ENCODE results near the gene TAF1B. TPM values are rescaled to one million over a fixed set of nuclear protein-coding genes. Genes with fewer than 3 reads are reported as not detected.

TAF1B gene
- total RNA-seq, 1 donor from 2014 or later = 14.6 TPM

DNA sequence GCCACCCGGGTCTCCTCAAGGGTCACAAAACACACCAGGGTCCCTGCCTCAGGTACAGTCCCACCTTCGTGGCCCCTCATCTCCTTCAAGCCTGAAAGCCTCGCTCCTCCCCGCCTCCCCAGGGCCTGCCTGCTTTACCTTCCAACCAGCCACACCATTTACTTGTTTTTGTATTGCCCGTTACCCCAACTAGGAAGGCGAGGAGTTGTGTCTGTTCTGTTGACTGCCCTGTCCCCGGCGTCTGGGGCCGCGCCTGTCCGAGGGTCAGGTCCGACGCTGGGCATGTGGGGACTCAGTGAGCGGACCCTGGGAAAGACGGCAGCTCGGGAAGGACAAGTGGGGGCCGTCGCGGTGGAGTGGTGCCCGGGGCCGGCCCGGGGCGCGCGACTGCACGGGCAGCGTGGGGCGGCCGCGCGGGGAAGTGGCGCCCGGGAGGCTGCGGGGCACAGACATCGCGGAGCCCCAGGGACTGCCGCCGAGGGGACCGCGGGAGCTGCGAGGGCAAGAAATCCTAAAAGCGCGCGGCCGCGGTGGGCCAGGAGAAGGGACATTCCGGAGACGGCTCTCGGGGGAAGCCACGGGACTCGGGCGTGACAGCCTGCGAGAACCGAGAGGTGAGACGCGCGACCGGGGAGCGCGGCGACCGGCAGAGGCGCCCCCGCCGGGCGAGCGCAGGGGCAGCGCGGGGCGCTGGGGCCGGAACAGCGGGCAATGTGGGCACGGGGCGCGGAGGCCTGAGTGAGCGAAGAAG is 107.4 kb downstream of the TAF1B start:
- no peak for DNase-seq (ENCODE audit: low read depth)
- peak overlapping the region; percentile 54 for H3K4me3 ChIP-seq (ENCODE audit: low read depth, low read length)
- TF ChIP-seq, protein P1, sequence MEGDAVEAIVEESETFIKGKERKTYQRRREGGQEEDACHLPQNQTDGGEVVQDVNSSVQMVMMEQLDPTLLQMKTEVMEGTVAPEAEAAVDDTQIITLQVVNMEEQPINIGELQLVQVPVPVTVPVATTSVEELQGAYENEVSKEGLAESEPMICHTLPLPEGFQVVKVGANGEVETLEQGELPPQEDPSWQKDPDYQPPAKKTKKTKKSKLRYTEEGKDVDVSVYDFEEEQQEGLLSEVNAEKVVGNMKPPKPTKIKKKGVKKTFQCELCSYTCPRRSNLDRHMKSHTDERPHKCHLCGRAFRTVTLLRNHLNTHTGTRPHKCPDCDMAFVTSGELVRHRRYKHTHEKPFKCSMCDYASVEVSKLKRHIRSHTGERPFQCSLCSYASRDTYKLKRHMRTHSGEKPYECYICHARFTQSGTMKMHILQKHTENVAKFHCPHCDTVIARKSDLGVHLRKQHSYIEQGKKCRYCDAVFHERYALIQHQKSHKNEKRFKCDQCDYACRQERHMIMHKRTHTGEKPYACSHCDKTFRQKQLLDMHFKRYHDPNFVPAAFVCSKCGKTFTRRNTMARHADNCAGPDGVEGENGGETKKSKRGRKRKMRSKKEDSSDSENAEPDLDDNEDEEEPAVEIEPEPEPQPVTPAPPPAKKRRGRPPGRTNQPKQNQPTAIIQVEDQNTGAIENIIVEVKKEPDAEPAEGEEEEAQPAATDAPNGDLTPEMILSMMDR (conservative IDR thresholded peaks at IDR 0.05; ENCODE audit: low read depth, low read length) = no peak

GRCh38 chr2:9951272-9951521 is 107.9 kb downstream of the TAF1B start:
- peak overlapping the region; percentile 54 for H3K4me3 ChIP-seq (ENCODE audit: low read depth, low read length)
- TF ChIP-seq, protein P1 (conservative IDR thresholded peaks at IDR 0.05; ENCODE audit: low read depth, low read length) = no peak
- no peak for DNase-seq (ENCODE audit: low read depth)

GRCh38 chr2:9951522-9952285 is 108.4 kb downstream of the TAF1B start, which contains the start of gene GRHL1:
Gene GRHL1, plus strand, starts transcription at chr2:9951693. Its CDS starts 141 bp downstream, at chr2:9951834.
- DNase-seq (ENCODE audit: low read depth) = no peak
- TF ChIP-seq, protein P1 (conservative IDR thresholded peaks at IDR 0.05; ENCODE audit: low read depth, low read length) = no peak
- peak within 1 kb of the TSS; percentile 65 for H3K4me3 ChIP-seq (ENCODE audit: low read depth, low read length)

DNA sequence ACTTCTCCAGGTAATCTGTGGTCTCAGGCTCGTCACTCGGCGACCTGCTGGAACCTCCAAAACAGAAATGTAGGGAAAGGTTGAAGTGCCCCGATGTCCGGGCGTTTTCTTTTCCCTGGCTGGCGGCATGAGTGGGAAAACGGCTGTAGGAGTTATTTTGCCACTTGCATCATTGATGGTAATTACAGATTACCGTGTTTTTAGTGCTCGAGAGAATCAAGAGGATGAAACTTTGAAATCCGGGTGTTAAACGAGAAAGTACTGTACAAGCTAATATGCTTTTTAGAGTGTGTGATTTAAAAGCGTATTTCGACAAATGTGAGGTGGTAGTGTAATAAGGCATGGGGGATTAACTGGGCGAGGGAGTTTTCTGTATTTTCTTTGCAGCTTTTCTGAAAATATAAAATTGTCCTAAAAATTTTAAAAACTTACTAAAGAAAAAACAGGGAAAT is 109.0 kb downstream of the TAF1B start:
- no peak for DNase-seq (ENCODE audit: low read depth)
- TF ChIP-seq, protein P1 (conservative IDR thresholded peaks at IDR 0.05; ENCODE audit: low read depth, low read length) = no peak
- peak overlapping the region; percentile 65 for H3K4me3 ChIP-seq (ENCODE audit: low read depth, low read length)

GRCh38 chr2:9952856-9953503 is 109.7 kb downstream of the TAF1B start:
- no peak for DNase-seq (ENCODE audit: low read depth)
- no peak overlapping the region for H3K4me3 ChIP-seq (ENCODE audit: low read depth, low read length)
- TF ChIP-seq, protein P1 (conservative IDR thresholded peaks at IDR 0.05; ENCODE audit: low read depth, low read length) = no peak

- TF ChIP-seq, protein P1 (conservative IDR thresholded peaks at IDR 0.05; ENCODE audit: low read depth, low read length) = no peak
- DNase-seq (ENCODE audit: low read depth) = no peak
- no peak overlapping the region for H3K4me3 ChIP-seq (ENCODE audit: low read depth, low read length)
These were observed 110.9 kb downstream of the TAF1B start for GRCh38 chr2:9954136-9954535.

Measured in epithelial cell of proximal tubule (primary cell).